GM12878 (cell line): ENCODE data around the gene PCDH15. TPM values are rescaled to one million over a fixed set of nuclear protein-coding genes. Genes with fewer than 3 reads are reported as not detected.

Source experiments
- ATAC-seq: fragments of 200-7000 bp; cut with Tn5 transposase; 3 replicates; pipeline ENCODE4 v1.9.1; 2020; ENCODE audit warnings: mild to moderate bottlenecking, moderate library complexity
- BruUV-seq: library from RNA; stranded (reverse); fragments of 400-500 nt; replicated peaks from 2 replicates; lab custom pipeline; 2021; lab: Mats Ljungman, UMichigan
- CTCF ChIA-PET: fragments of 300-600 bp; sonication (Branson Sonifier 250); formaldehyde crosslinking; extraction: SDS; loops from one replicate; lab custom pipeline; 2021; ENCODE audit warnings: inconsistent platforms; lab: Yijun Ruan, JAX
- POLR2A ChIA-PET: fragments of 350-600 bp; formaldehyde crosslinking; extraction: SDS; loops from one replicate; lab custom pipeline; 2021; ENCODE audit warnings: inconsistent platforms; lab: Charles Lee
- RAD21 ChIA-PET: fragments of 300-600 bp; sonication (Branson Sonifier 250); formaldehyde crosslinking; loops from one replicate; lab custom pipeline; 2023; ENCODE audit warnings: antibody characterized with exemption; ENCODE audit not compliant: unreplicated experiment; lab: Charles Lee
- SMC1A ChIA-PET: fragments of 300-600 bp; sonication (Branson Sonifier 250); formaldehyde crosslinking; loops from one replicate; lab custom pipeline; 2023; ENCODE audit not compliant: unreplicated experiment, uncharacterized antibody; lab: Charles Lee
- DNase-seq: peaks from one replicate; pipeline ENCODE4 v3.0.0-alpha.2; 2011; ENCODE audit warnings: low read depth, low spot score
- FAIRE-seq: peaks from 3 replicates; lab custom pipeline; 2011; peaks lifted over from hg19 to GRCh38; lab: Jason Lieb, UNC
- H2AFZ ChIP-seq: 2 replicates; pipeline ENCODE4 v1.6.0; 2011; ENCODE audit warnings: low read depth, low read length, control low read depth; ENCODE audit not compliant: control insufficient read depth
- H3K27ac ChIP-seq: 2 replicates; pipeline ENCODE4 v1.5.1; 2011; ENCODE audit warnings: control low read depth; ENCODE audit not compliant: control insufficient read depth, insufficient read depth
- H3K27me3 ChIP-seq, 2 experiments: replicated peaks in 1 of 2; 2 replicates each; pipeline versions ENCODE4 v1.6.0 to v1.6.1; 2011; ENCODE audit warnings: low read length in 1 of 2; ENCODE audit not compliant: control insufficient read depth in 2 of 2, insufficient read depth in 2 of 2
- H3K36me3 ChIP-seq, 2 experiments: 2 replicates each; pipeline ENCODE4 v1.5.1; 2011; ENCODE audit warnings: low read length in 1 of 2; ENCODE audit not compliant: control insufficient read depth in 2 of 2, insufficient read depth in 2 of 2
- H3K4me1 ChIP-seq: 2 replicates; pipeline ENCODE4 v1.6.1; 2011; ENCODE audit warnings: mild to moderate bottlenecking, low read length, moderate library complexity, mixed read lengths; ENCODE audit not compliant: control insufficient read depth, insufficient read depth
- H3K4me2 ChIP-seq: 2 replicates; pipeline ENCODE4 v1.6.0; 2011; ENCODE audit warnings: control low read depth; ENCODE audit not compliant: control insufficient read depth, insufficient read depth
- H3K4me3 ChIP-seq: fragments of 200-600 bp; sonication (generic); 2 replicates; pipeline ENCODE4 v1.5.1; 2016
- H3K79me2 ChIP-seq: 2 replicates; pipeline ENCODE4 v1.6.0; 2011; ENCODE audit warnings: low read length; ENCODE audit not compliant: control insufficient read depth, insufficient read depth
- H3K9ac ChIP-seq: 2 replicates; pipeline ENCODE4 v1.8.0; 2011; ENCODE audit warnings: low read length, control low read depth, mixed read lengths; ENCODE audit not compliant: control insufficient read depth, insufficient read depth
- H3K9me3 ChIP-seq: replicated peaks from 3 replicates; pipeline ENCODE4 v1.5.1; 2011; ENCODE audit warnings: mild to moderate bottlenecking, low read length; ENCODE audit not compliant: control insufficient read depth, insufficient read depth
- H4K20me1 ChIP-seq: 2 replicates; pipeline ENCODE4 v1.6.0; 2011; ENCODE audit not compliant: control insufficient read depth, insufficient read depth
- ASH2L ChIP-seq: fragments of 300-600, 200-600 bp; sonication (generic); IDR thresholded peaks from 2 replicates; pipeline ENCODE4 v1.6.1; 2017; ENCODE audit warnings: low read depth, mild to moderate bottlenecking, borderline replicate concordance
- BCL11A ChIP-seq: IDR thresholded peaks from 2 replicates; pipeline ENCODE4 v1.6.1; 2011; ENCODE audit warnings: low read depth, low read length
- CEBPZ ChIP-seq: fragments of 150-350 bp; IDR thresholded peaks from 2 replicates; pipeline ENCODE4 v1.6.1; 2016; ENCODE audit warnings: low read depth, low read length
- CHD1 ChIP-seq: IDR thresholded peaks from 2 replicates; pipeline ENCODE4 v1.6.1; 2012; ENCODE audit warnings: low read depth, low read length, improper control_type of control experiment
- CHD4 ChIP-seq: fragments of 200-600 bp; sonication (generic); IDR thresholded peaks from 2 replicates; pipeline ENCODE4 v1.6.1; 2016; ENCODE audit warnings: mild to moderate bottlenecking
- E2F4 ChIP-seq: IDR thresholded peaks from 2 replicates; pipeline ENCODE4 v1.6.1; 2012; ENCODE audit warnings: low read depth, low read length, improper control_type of control experiment
- E2F8 ChIP-seq: fragments of 450-650 bp; IDR thresholded peaks from 2 replicates; pipeline ENCODE4 v1.6.1; 2018; ENCODE audit warnings: mild to moderate bottlenecking, low read depth, moderate library complexity; ENCODE audit not compliant: partially characterized antibody
- EP300 ChIP-seq, 2 experiments: fragments of 150-350 bp in 1 of 2; IDR thresholded peaks; 2 replicates each; pipeline ENCODE4 v1.6.1; 2011 to 2012; ENCODE audit warnings: low read depth in 2 of 2, low read length in 2 of 2, borderline replicate concordance in 1 of 2, improper control_type of control experiment in 1 of 2, inconsistent platforms in 1 of 2; ENCODE audit not compliant: control insufficient read depth in 1 of 2
- MYB ChIP-seq: fragments of 150-350 bp; IDR thresholded peaks from 2 replicates; pipeline ENCODE4 v1.6.1; 2014; ENCODE audit warnings: mild to moderate bottlenecking, low read depth, low read length, borderline replicate concordance
- MYC ChIP-seq: IDR thresholded peaks from 2 replicates; pipeline ENCODE4 v1.6.1; 2011; ENCODE audit warnings: mild to moderate bottlenecking, low read length, moderate library complexity, inconsistent platforms; ENCODE audit not compliant: insufficient read depth, insufficient replicate concordance, insufficient read length, severe bottlenecking
- NFYB ChIP-seq: IDR thresholded peaks from 2 replicates; pipeline ENCODE4 v1.6.1; 2011; ENCODE audit warnings: low read depth, mild to moderate bottlenecking, low read length, improper control_type of control experiment, moderate library complexity; ENCODE audit not compliant: insufficient read depth
- NR2F1 ChIP-seq: fragments of 450-650 bp; conservative IDR thresholded peaks from 2 replicates; pipeline ENCODE4 v1.6.1; 2017; ENCODE audit warnings: mild to moderate bottlenecking
- POLR2AphosphoS2 ChIP-seq: IDR thresholded peaks from 2 replicates; pipeline ENCODE4 v1.6.1; 2011; ENCODE audit warnings: low read depth, mild to moderate bottlenecking, low read length, improper control_type of control experiment, moderate library complexity
- RUNX3 ChIP-seq: IDR thresholded peaks from 2 replicates; pipeline ENCODE4 v1.6.1; 2012; ENCODE audit warnings: low read length, inconsistent platforms
- SMC3 ChIP-seq: IDR thresholded peaks from 2 replicates; pipeline ENCODE4 v1.6.1; 2011; ENCODE audit warnings: low read length, improper control_type of control experiment, borderline replicate concordance
- TAF1 ChIP-seq: IDR thresholded peaks from 2 replicates; pipeline ENCODE4 v1.6.1; 2011; ENCODE audit warnings: mild to moderate bottlenecking, low read depth, low read length, borderline replicate concordance
- TBL1XR1 ChIP-seq: IDR thresholded peaks from 2 replicates; pipeline ENCODE4 v1.6.1; 2012; ENCODE audit warnings: low read depth, low read length, improper control_type of control experiment
- WGBS: methylation state at CpG from one replicate; pipeline ENCODE4 v1.1.6; 2016; ENCODE audit warnings: low lambda C conversion rate; ENCODE audit not compliant: insufficient replicate concordance, insufficient coverage; ENCODE audit errors: missing lambda C conversion rate; 5-methylcytosine and 5-hydroxymethylcytosine counted together
- in situ Hi-C: fragments of 300-500 bp; cut with MboI; formaldehyde crosslinking; loops from 9 replicates; pipeline ENCODE4 v1.14.3; 2018; ENCODE audit warnings: mixed read lengths
- intact Hi-C: fragments of 100-400 bp; cut with micrococcal nuclease; formaldehyde crosslinking; loops from one replicate; pipeline ENCODE4 v1.14.2; 2022; ENCODE audit not compliant: unreplicated experiment
- polyA plus RNA-seq, 11 experiments: library from polyadenylated mRNA; depleted of rRNA in 4 of 11; unstranded in 6 of 11; stranded (reverse) in 5 of 11; fragments of >200 nt; fragmentation: Nextera tagmentation in 4 of 11; fragmentation: Illumina TruSeq in 1 of 11; extraction: Ambion mirVana in 4 of 11; extraction: Trizol in 1 of 11; gene quantifications; 1 replicate in 1 of 11; 2 replicates in 10 of 11; pipeline versions ENCODE4 v1.2.1 to v1.2.3, GENCODE V29; 2011 to 2016; ENCODE audit warnings: inconsistent platforms in 2 of 11, missing spikeins in 2 of 11, low read depth in 1 of 11
- total RNA-seq, 4 experiments: library from RNA; depleted of rRNA in 3 of 4; stranded (reverse); fragments of >200 nt in 3 of 4; fragmentation: Illumina TruSeq in 1 of 4; extraction: Trizol in 1 of 4; gene quantifications; 2 replicates each; pipeline versions ENCODE4 v1.2.1 to v1.2.3, GENCODE V29; 2013 to 2021

Gene PCDH15
- total and polyA plus RNA-seq, 10 of the 15 experiments (the other 5 are each of a cell fraction or from before 2014, with no cell fraction given): 0.03 to 0.52 (median 0.07) TPM; not detected in 6

GRCh38 chr10:54434782-54435181 lies 366.2 kb downstream of the PCDH15 start (continued):
- TF ChIP-seq TAF1 (no peak), E2F8 (no peak), RUNX3 (no peak), MYC (no peak), POLR2AphosphoS2 (no peak)

GRCh38 chr10:54415483-54415882 lies 385.5 kb downstream of the PCDH15 start:
- no peak for DNase-seq
- Histone ChIP-seq H3K4me1 (no peaks in the 10 kb centered on the region), H3K9me3 (no peaks in the 10 kb centered on the region), H3K9ac (no peak overlapping the region), H3K27ac (no peak overlapping the region), H3K79me2 (no peaks in the 10 kb centered on the region), H3K4me3 (no peak overlapping the region), H4K20me1 (no peaks in the 10 kb centered on the region), H3K4me2 (no peak overlapping the region), H2AFZ (no peak overlapping the region), H3K36me3 (no peaks in the 10 kb centered on the region), H3K27me3 (no peaks in the 10 kb centered on the region)
- no peak for FAIRE-seq
- TF ChIP-seq NR2F1 (no peak), CEBPZ (no peak), CHD4 (no peak), ASH2L (no peak), EP300 (IDR thresholded peaks at IDR 0.05; ENCODE audit: borderline replicate concordance in 1 of 2, control insufficient read depth in 1 of 2, low read depth in 2 of 2, low read length in 2 of 2) (no peak), TBL1XR1 (no peak), CHD1 (no peak), MYB (no peak), NFYB (no peak), E2F4 (no peak), SMC3 (no peak), BCL11A (no peak)
- in situ Hi-C loops (loop anchor here (25.0 kb wide), 1 partner anchor 828 kb away; no protein-coding TSS in a partner anchor), intact Hi-C loops (no loop called here)
- 39% methylated on average over 1 of the region's 1 CpG for WGBS
- ChIA-PET POLR2A (no interaction called here), RAD21 (no interaction called here), SMC1A (no interaction called here), CTCF (interaction anchor here (0.7 kb wide), 1 partner anchor 1539 kb away, joined by 3 read pairs; no protein-coding TSS in a partner anchor)
- no peak for ATAC-seq
- no TSS peak for BruUV-seq
